ENCODE measurements around the gene HOXB6.

The HOXB6 gene

GRCh38 chr17:48577330-48577945 is 27.3 kb downstream of the HOXB6 start:
- H3K27me3 ChIP-seq (ENCODE audit: insufficient read depth, low read length, poor library complexity, severe bottlenecking), result peaks cover 21% of the 10 kb centered on the region
- H2AFZ ChIP-seq (ENCODE audit: low read length), result no peak overlapping the region
- peaks cover 77% of the 10 kb centered on the region for H4K20me1 ChIP-seq (ENCODE audit: insufficient read depth, low read length, poor library complexity, severe bottlenecking)
- no peaks in the 10 kb centered on the region for H3K9me2 ChIP-seq (replicated peaks; ENCODE audit: low read depth, low read length)
- peak overlapping the region; percentile 95 for H3K9ac ChIP-seq (ENCODE audit: low read depth, low read length, poor library complexity, severe bottlenecking)
- peaks cover 12% of the 10 kb centered on the region for H3F3A ChIP-seq (ENCODE audit: low read depth)
- H3K36me3 ChIP-seq (ENCODE audit: insufficient read depth, low read length), result peaks cover 58% of the 10 kb centered on the region
- peak overlapping the region; percentile 89 for H3K4me3 ChIP-seq (ENCODE audit: low read length, poor library complexity, severe bottlenecking)
- peak overlapping the region; percentile 98 for H3K4me2 ChIP-seq (ENCODE audit: low read depth, low read length, poor library complexity, severe bottlenecking)
- no peaks in the 10 kb centered on the region for H3K9me3 ChIP-seq (ENCODE audit: insufficient read depth, low read depth, low read length)
- H3K79me2 ChIP-seq (ENCODE audit: insufficient read depth, low read length), result peaks cover 98% of the 10 kb centered on the region
- TF ChIP-seq CTCF (conservative IDR thresholded peaks at IDR 0.05; ENCODE audit: low read length) (no peak), EZH2phosphoT487 (IDR thresholded peaks at IDR 0.05; ENCODE audit: borderline replicate concordance) (peak; percentile 63; the same call in 1 of the 2 replicates)
- peaks cover 66% of the 10 kb centered on the region for H3K4me1 ChIP-seq (ENCODE audit: insufficient read depth, low read length, poor library complexity, severe bottlenecking)

- Histone ChIP-seq H4K20me1 (ENCODE audit: insufficient read depth, low read length, poor library complexity, severe bottlenecking) (peaks cover 74% of the 10 kb centered on the region), H3K27me3 (ENCODE audit: insufficient read depth, low read length, poor library complexity, severe bottlenecking) (peaks cover 16% of the 10 kb centered on the region)
Observed at GRCh38 chr17:48576479-48577309, 28.1 kb downstream of the HOXB6 start.

More at GRCh38 chr17:48576479-48577309, 28.1 kb downstream of the HOXB6 start:
- H3K79me2 ChIP-seq (ENCODE audit: insufficient read depth, low read length), result peaks cover 98% of the 10 kb centered on the region
- H3K9me3 ChIP-seq (ENCODE audit: insufficient read depth, low read depth, low read length), result no peaks in the 10 kb centered on the region
- H2AFZ ChIP-seq (ENCODE audit: low read length), result no peak overlapping the region
- H3K4me2 ChIP-seq (ENCODE audit: low read depth, low read length, poor library complexity, severe bottlenecking), result peak overlapping the region; percentile 98
- H3K4me1 ChIP-seq (ENCODE audit: insufficient read depth, low read length, poor library complexity, severe bottlenecking), result peaks cover 73% of the 10 kb centered on the region
- H3K9ac ChIP-seq (ENCODE audit: low read depth, low read length, poor library complexity, severe bottlenecking), result peak overlapping the region; percentile 95
- H3K4me3 ChIP-seq (ENCODE audit: low read length, poor library complexity, severe bottlenecking), result peak overlapping the region; percentile 89
- H3K36me3 ChIP-seq (ENCODE audit: insufficient read depth, low read length), result peaks cover 63% of the 10 kb centered on the region
- peaks cover 12% of the 10 kb centered on the region for H3F3A ChIP-seq (ENCODE audit: low read depth)
- no peaks in the 10 kb centered on the region for H3K9me2 ChIP-seq (replicated peaks; ENCODE audit: low read depth, low read length)
- TF ChIP-seq EZH2phosphoT487 (IDR thresholded peaks at IDR 0.05; ENCODE audit: borderline replicate concordance), result no peak
- TF ChIP-seq CTCF (conservative IDR thresholded peaks at IDR 0.05; ENCODE audit: low read length), result no peak

Measured in Loucy (cell line).